H9 (cell line): Measurements from ENCODE around the gene XRCC6. TPM values are rescaled to one million over a fixed set of nuclear protein-coding genes. Genes with fewer than 3 reads are reported as not detected.

ENCODE experiments used
- DNase-seq: peaks from one replicate; pipeline ENCODE4 v3.0.0-alpha.2; 2017
- H2AFZ ChIP-seq: one replicate; pipeline ENCODE4 v1.6.1; 2013; ENCODE audit warnings: mild to moderate bottlenecking, low read length, control low read depth, moderate library complexity
- H2AK5ac ChIP-seq: 2 replicates; pipeline ENCODE4 v1.6.1; 2013; ENCODE audit warnings: low read length, control low read depth, mixed read lengths; ENCODE audit not compliant: insufficient read length
- H2BK120ac ChIP-seq: one replicate; pipeline ENCODE4 v1.6.1; 2013; ENCODE audit warnings: low read depth, mild to moderate bottlenecking, low read length, control low read depth, inconsistent platforms; ENCODE audit not compliant: poor library complexity, severe bottlenecking
- H2BK12ac ChIP-seq: 2 replicates; pipeline ENCODE4 v1.6.1; 2013; ENCODE audit warnings: low read length, control low read depth, mixed read lengths, low read depth; ENCODE audit not compliant: insufficient read length
- H2BK15ac ChIP-seq: 2 replicates; pipeline ENCODE4 v1.6.1; 2013; ENCODE audit warnings: low read depth, low read length, control low read depth
- H2BK20ac ChIP-seq: one replicate; pipeline ENCODE4 v1.6.1; 2013; ENCODE audit warnings: low read depth, mild to moderate bottlenecking, low read length, control low read depth, inconsistent platforms; ENCODE audit not compliant: poor library complexity, severe bottlenecking
- H2BK5ac ChIP-seq: 2 replicates; pipeline ENCODE4 v1.6.1; 2013; ENCODE audit warnings: low read length, control low read depth, mixed read lengths; ENCODE audit not compliant: insufficient read length
- H3K14ac ChIP-seq: 2 replicates; pipeline ENCODE4 v1.6.1; 2013; ENCODE audit warnings: low read length, control low read depth; ENCODE audit not compliant: insufficient read depth
- H3K18ac ChIP-seq: 2 replicates; pipeline ENCODE4 v1.6.1; 2013; ENCODE audit warnings: low read depth, mild to moderate bottlenecking, mixed read lengths, low read length, control low read depth; ENCODE audit not compliant: insufficient read length
- H3K23ac ChIP-seq: 2 replicates; pipeline ENCODE4 v1.6.1; 2013; ENCODE audit warnings: low read length, control low read depth, mixed read lengths, low read depth; ENCODE audit not compliant: insufficient read length
- H3K23me2 ChIP-seq: 2 replicates; pipeline ENCODE4 v1.6.1; 2013; ENCODE audit warnings: low read depth, mild to moderate bottlenecking, mixed read lengths, low read length, control low read depth; ENCODE audit not compliant: insufficient read length, poor library complexity, severe bottlenecking
- H3K27ac ChIP-seq: 2 replicates; pipeline ENCODE4 v1.5.1; 2013; ENCODE audit warnings: low read length, control low read depth, mixed read lengths, low read depth; ENCODE audit not compliant: insufficient read length
- H3K27me3 ChIP-seq: 2 replicates; pipeline ENCODE4 v1.6.1; 2013; ENCODE audit warnings: low read length, control low read depth, inconsistent platforms; ENCODE audit not compliant: insufficient read depth
- H3K4ac ChIP-seq: 2 replicates; pipeline ENCODE4 v1.6.1; 2013; ENCODE audit warnings: low read depth, mild to moderate bottlenecking, control low read depth, inconsistent platforms, low read length, moderate library complexity
- H3K4me1 ChIP-seq: 2 replicates; pipeline ENCODE4 v1.6.1; 2013; ENCODE audit warnings: low read length, control low read depth, inconsistent platforms; ENCODE audit not compliant: insufficient read depth
- H3K4me2 ChIP-seq: 2 replicates; pipeline ENCODE4 v1.6.1; 2013; ENCODE audit warnings: low read length, control low read depth, mixed read lengths; ENCODE audit not compliant: insufficient read length, insufficient read depth
- H3K56ac ChIP-seq: 2 replicates; pipeline ENCODE4 v1.6.1; 2013; ENCODE audit warnings: low read depth, mild to moderate bottlenecking, mixed read lengths, low read length, control low read depth; ENCODE audit not compliant: insufficient read length
- H3K79me1 ChIP-seq: 2 replicates; pipeline ENCODE4 v1.6.1; 2013; ENCODE audit warnings: low read depth, mild to moderate bottlenecking, moderate library complexity, low read length, control low read depth, inconsistent platforms; ENCODE audit not compliant: insufficient read depth, poor library complexity, severe bottlenecking
- H3K79me2 ChIP-seq: 2 replicates; pipeline ENCODE4 v1.6.1; 2013; ENCODE audit warnings: low read length, control low read depth, inconsistent platforms; ENCODE audit not compliant: insufficient read depth
- H3K9ac ChIP-seq: 2 replicates; pipeline ENCODE4 v1.6.1; 2013; ENCODE audit warnings: low read length, control low read depth, mixed read lengths; ENCODE audit not compliant: insufficient read length; ENCODE audit errors: extremely low read depth
- H3K9me3 ChIP-seq: one replicate; pipeline ENCODE4 v1.6.1; 2013; ENCODE audit warnings: low read depth, low read length, inconsistent platforms; ENCODE audit not compliant: control insufficient read depth
- H3T11ph ChIP-seq: one replicate; pipeline ENCODE4 v1.6.1; 2013; ENCODE audit warnings: mild to moderate bottlenecking, low read length, control low read depth, inconsistent platforms
- H4K20me1 ChIP-seq: one replicate; pipeline ENCODE4 v1.6.1; 2013; ENCODE audit not compliant: control insufficient read depth, insufficient read length, insufficient read depth
- H4K5ac ChIP-seq: 2 replicates; pipeline ENCODE4 v1.6.1; 2013; ENCODE audit warnings: low read depth, mild to moderate bottlenecking, mixed read lengths, low read length, control low read depth; ENCODE audit not compliant: insufficient read length
- H4K8ac ChIP-seq: replicated peaks from 2 replicates; pipeline ENCODE4 v1.6.1; 2013; ENCODE audit warnings: low read length, control low read depth, mixed read lengths, low read depth; ENCODE audit not compliant: insufficient read length
- H4K91ac ChIP-seq: 2 replicates; pipeline ENCODE4 v1.6.1; 2013; ENCODE audit warnings: low read depth, mild to moderate bottlenecking, moderate library complexity, mixed read lengths, low read length, control low read depth; ENCODE audit not compliant: insufficient read length
- H3K27ac Mint-ChIP-seq, 3 experiments: 2 replicates in 2 of 3; 3 replicates in 1 of 3; pipeline ENCODE4 v1.8.0; 2020 to 2021; ENCODE audit warnings: mixed read lengths in 3 of 3, mild to moderate bottlenecking in 1 of 3, moderate library complexity in 1 of 3
- H3K27me3 Mint-ChIP-seq: 2 replicates; pipeline ENCODE4 v1.8.0; 2021; ENCODE audit warnings: low read depth, mild to moderate bottlenecking, moderate library complexity, mixed read lengths
- H3K36me3 Mint-ChIP-seq, 3 experiments: 2 replicates in 2 of 3; 3 replicates in 1 of 3; pipeline ENCODE4 v1.8.0; 2020 to 2021; ENCODE audit warnings: low read depth in 3 of 3, mixed read lengths in 3 of 3; ENCODE audit not compliant: insufficient read depth in 1 of 3
- H3K4me1 Mint-ChIP-seq, 2 experiments: 2 replicates each; pipeline ENCODE4 v1.8.0; 2020; ENCODE audit warnings: mixed read lengths in 2 of 2
- H3K4me3 Mint-ChIP-seq, 2 experiments: 2 replicates in 1 of 2; 3 replicates in 1 of 2; pipeline ENCODE4 v1.8.0; 2020 to 2021; ENCODE audit warnings: mild to moderate bottlenecking in 2 of 2, mixed read lengths in 2 of 2, moderate library complexity in 1 of 2
- H3K9me3 Mint-ChIP-seq, 2 experiments: 2 replicates in 1 of 2; 3 replicates in 1 of 2; pipeline ENCODE4 v1.8.0; 2020; ENCODE audit warnings: mild to moderate bottlenecking in 2 of 2, mixed read lengths in 2 of 2, moderate library complexity in 1 of 2
- WGBS: extraction: QIAGEN DNeasy Blood & Tissue Kit; methylation state at CpG from one replicate; pipeline ENCODE4 v1.1.7; 2013; ENCODE audit warnings: missing lambda C conversion rate, low lambda C conversion rate, mixed read lengths; ENCODE audit not compliant: insufficient read length; ENCODE audit errors: extremely low coverage; 5-methylcytosine and 5-hydroxymethylcytosine counted together
- total RNA-seq: library from RNA; stranded (reverse); gene quantifications from 2 replicates; pipeline ENCODE4 v1.2.1, GENCODE V29; 2021
- TF ChIP-seq, protein P1 (sequence below): fragments of 200-600 bp; sonication (generic); conservative IDR thresholded peaks from 3 replicates; pipeline ENCODE4 v1.8.0; 2021; ENCODE audit warnings: antibody characterized with exemption, mild to moderate bottlenecking

The XRCC6 gene
- total RNA-seq, 1 experiment from 2014 or later, result 461 TPM

- no peak overlapping the region for H2BK15ac ChIP-seq
- H2BK20ac ChIP-seq, result no peak overlapping the region
- no peak overlapping the region for H3K27ac Mint-ChIP-seq
- no peak overlapping the region for H2BK120ac ChIP-seq
- H3K4me1 ChIP-seq, result no peaks in the 10 kb centered on the region
- H3K14ac ChIP-seq, result no peak overlapping the region
- H3K9ac ChIP-seq, result no peak overlapping the region
- H3K9me3 Mint-ChIP-seq, result no peaks in the 10 kb centered on the region
- H3K36me3 Mint-ChIP-seq, result no peaks in the 10 kb centered on the region
- WGBS, result no CpG with 5 or more reads among the region's 9 CpGs
- H3K27me3 ChIP-seq, result no peaks in the 10 kb centered on the region
- TF ChIP-seq, protein P1, sequence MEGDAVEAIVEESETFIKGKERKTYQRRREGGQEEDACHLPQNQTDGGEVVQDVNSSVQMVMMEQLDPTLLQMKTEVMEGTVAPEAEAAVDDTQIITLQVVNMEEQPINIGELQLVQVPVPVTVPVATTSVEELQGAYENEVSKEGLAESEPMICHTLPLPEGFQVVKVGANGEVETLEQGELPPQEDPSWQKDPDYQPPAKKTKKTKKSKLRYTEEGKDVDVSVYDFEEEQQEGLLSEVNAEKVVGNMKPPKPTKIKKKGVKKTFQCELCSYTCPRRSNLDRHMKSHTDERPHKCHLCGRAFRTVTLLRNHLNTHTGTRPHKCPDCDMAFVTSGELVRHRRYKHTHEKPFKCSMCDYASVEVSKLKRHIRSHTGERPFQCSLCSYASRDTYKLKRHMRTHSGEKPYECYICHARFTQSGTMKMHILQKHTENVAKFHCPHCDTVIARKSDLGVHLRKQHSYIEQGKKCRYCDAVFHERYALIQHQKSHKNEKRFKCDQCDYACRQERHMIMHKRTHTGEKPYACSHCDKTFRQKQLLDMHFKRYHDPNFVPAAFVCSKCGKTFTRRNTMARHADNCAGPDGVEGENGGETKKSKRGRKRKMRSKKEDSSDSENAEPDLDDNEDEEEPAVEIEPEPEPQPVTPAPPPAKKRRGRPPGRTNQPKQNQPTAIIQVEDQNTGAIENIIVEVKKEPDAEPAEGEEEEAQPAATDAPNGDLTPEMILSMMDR, result no peak
- no peak overlapping the region for H2BK5ac ChIP-seq
- H3K27me3 Mint-ChIP-seq, result peaks cover 3% of the 10 kb centered on the region
- no peak overlapping the region for H4K5ac ChIP-seq
- no peak for DNase-seq
- no peak overlapping the region for H3K4ac ChIP-seq
- no peak overlapping the region for H3K4me3 Mint-ChIP-seq
- H3K23me2 ChIP-seq, result no peaks in the 10 kb centered on the region
- no peak overlapping the region for H4K91ac ChIP-seq
- no peaks in the 10 kb centered on the region for H4K20me1 ChIP-seq
- no peak overlapping the region for H2AFZ ChIP-seq
- peaks cover 2% of the 10 kb centered on the region in 2 experiments; a peak in 1 of 4 replicates for H3K4me1 Mint-ChIP-seq
- H3K56ac ChIP-seq, result no peak overlapping the region
- no peak overlapping the region for H3K27ac ChIP-seq
- no peaks in the 10 kb centered on the region for H3K79me2 ChIP-seq
- no peak overlapping the region for H2BK12ac ChIP-seq
- no peaks in the 10 kb centered on the region for H3K9me3 ChIP-seq
- H3K23ac ChIP-seq, result no peak overlapping the region
- H4K8ac ChIP-seq, result no peak overlapping the region
- H3K18ac ChIP-seq, result no peak overlapping the region
- H3K4me2 ChIP-seq, result no peak overlapping the region
- H3K79me1 ChIP-seq, result no peaks in the 10 kb centered on the region
- H2AK5ac ChIP-seq, result no peak overlapping the region
- H3T11ph ChIP-seq, result no peak overlapping the region
Measured at GRCh38 chr22:41702763-41703162, 81.7 kb downstream of the XRCC6 start.
